ENCODE measurements around the gene TMEM41B.

DNA sequence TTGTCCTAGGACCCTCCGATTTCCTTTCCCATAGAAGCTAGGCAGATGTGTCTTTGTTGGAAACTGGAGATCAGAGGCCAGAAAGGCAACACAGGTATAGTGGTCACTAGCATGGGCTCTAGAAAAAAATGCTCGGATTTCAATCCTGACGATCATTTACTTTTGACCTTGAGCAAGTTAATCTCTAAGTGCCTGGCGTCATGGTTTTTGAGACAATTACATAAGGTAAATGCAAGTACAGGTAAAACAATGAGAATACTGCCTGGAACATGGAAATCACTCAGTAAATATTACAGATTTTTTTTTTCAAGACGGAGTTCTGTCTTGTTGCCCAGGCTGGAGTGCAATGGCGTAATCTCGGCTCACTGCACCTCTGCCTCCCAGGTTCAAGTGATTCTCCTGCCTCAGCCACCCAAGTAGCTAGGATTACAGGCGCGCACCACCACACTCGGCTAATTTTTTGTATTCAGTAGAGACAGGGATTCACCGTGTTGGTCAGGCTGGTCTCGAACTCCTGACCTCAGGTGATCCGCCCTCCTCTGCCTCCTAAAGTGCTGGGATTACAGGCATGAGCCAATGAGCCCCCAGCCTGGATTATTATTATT is 48.2 kb downstream of the TMEM41B start:
- TF ChIP-seq, protein P1, sequence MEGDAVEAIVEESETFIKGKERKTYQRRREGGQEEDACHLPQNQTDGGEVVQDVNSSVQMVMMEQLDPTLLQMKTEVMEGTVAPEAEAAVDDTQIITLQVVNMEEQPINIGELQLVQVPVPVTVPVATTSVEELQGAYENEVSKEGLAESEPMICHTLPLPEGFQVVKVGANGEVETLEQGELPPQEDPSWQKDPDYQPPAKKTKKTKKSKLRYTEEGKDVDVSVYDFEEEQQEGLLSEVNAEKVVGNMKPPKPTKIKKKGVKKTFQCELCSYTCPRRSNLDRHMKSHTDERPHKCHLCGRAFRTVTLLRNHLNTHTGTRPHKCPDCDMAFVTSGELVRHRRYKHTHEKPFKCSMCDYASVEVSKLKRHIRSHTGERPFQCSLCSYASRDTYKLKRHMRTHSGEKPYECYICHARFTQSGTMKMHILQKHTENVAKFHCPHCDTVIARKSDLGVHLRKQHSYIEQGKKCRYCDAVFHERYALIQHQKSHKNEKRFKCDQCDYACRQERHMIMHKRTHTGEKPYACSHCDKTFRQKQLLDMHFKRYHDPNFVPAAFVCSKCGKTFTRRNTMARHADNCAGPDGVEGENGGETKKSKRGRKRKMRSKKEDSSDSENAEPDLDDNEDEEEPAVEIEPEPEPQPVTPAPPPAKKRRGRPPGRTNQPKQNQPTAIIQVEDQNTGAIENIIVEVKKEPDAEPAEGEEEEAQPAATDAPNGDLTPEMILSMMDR (IDR thresholded peaks at IDR 0.05) = no peak
- TF ChIP-seq POLR2A (IDR thresholded peaks at IDR 0.05) = no peak

All from thyroid gland (tissue), 4 donors.